K562 (cell line): Measurements from ENCODE around the gene NKD1. TPM values are rescaled to one million over a fixed set of nuclear protein-coding genes. Genes with fewer than 3 reads are reported as not detected.

Experiments
- ATAC-seq: fragments of 200-7000 bp; cut with Tn5 transposase; 3 replicates; pipeline ENCODE4 v1.9.1; 2020; ENCODE audit warnings: moderate library complexity
- BruUV-seq: library from RNA; stranded (reverse); fragments of 400-500 nt; replicated peaks from 2 replicates; lab custom pipeline; 2021; lab: Mats Ljungman, UMichigan
- CTCF ChIA-PET: fragments of 300-600 bp; formaldehyde crosslinking; extraction: SDS; loops from one replicate; lab custom pipeline; 2021; ENCODE audit warnings: low intra/inter-chr PET ratio; lab: Yijun Ruan, JAX
- POLR2A ChIA-PET: fragments of 300-600, 350-650 bp; sonication (Branson Sonifier 250); formaldehyde crosslinking; extraction: SDS; loops from one replicate; lab custom pipeline; 2021; ENCODE audit warnings: antibody characterized with exemption, inconsistent platforms; lab: Yijun Ruan, JAX
- DNase-seq, 4 experiments: peaks; one replicate each; pipeline versions ENCODE4 v3.0.0 to v3.0.0-alpha.2; 2011 to 2018; ENCODE audit warnings: low spot score in 3 of 4, mixed read lengths in 3 of 4; ENCODE audit errors: extremely low read depth in 1 of 4
- FAIRE-seq: peaks from 2 replicates; lab custom pipeline; 2011; peaks lifted over from hg19 to GRCh38; lab: Jason Lieb, UNC
- H2AFZ ChIP-seq: 2 replicates; pipeline ENCODE4 v1.6.0; 2011; ENCODE audit warnings: low read depth, low read length, control low read depth, inconsistent platforms
- H3K27ac ChIP-seq: fragments of 200-600 bp; 3 replicates; pipeline ENCODE4 v1.8.0; 2011; ENCODE audit warnings: low read depth, mild to moderate bottlenecking, control low read depth, inconsistent platforms, low read length, moderate library complexity, mixed read lengths; ENCODE audit errors: extremely low read depth
- H3K27me3 ChIP-seq, 2 experiments: fragments of 300-600 bp in 1 of 2; 2 replicates in 1 of 2; 3 replicates in 1 of 2; pipeline versions ENCODE4 v1.6.0 to v1.8.0; 2011; ENCODE audit warnings: inconsistent platforms in 2 of 2, low read length in 2 of 2, mild to moderate bottlenecking in 1 of 2, mixed read lengths in 1 of 2, moderate library complexity in 1 of 2; ENCODE audit not compliant: control insufficient read depth in 2 of 2, insufficient read depth in 2 of 2
- H3K36me3 ChIP-seq: fragments of 300-600 bp; 3 replicates; pipeline ENCODE4 v1.8.0; 2011; ENCODE audit warnings: mild to moderate bottlenecking, low read length, inconsistent platforms; ENCODE audit not compliant: control insufficient read depth, insufficient read depth
- H3K4me1 ChIP-seq, 2 experiments: fragments of 200-600 bp in 1 of 2; replicated peaks in 1 of 2; 2 replicates in 1 of 2; 3 replicates in 1 of 2; pipeline versions ENCODE4 v1.5.1 to v1.8.0; 2011; ENCODE audit warnings: inconsistent platforms in 2 of 2, low read length in 2 of 2, mild to moderate bottlenecking in 1 of 2, mixed read lengths in 1 of 2, moderate library complexity in 1 of 2; ENCODE audit not compliant: control insufficient read depth in 2 of 2, insufficient read depth in 2 of 2
- H3K4me2 ChIP-seq: 2 replicates; pipeline ENCODE4 v1.6.1; 2011; ENCODE audit warnings: low read length, control low read depth, inconsistent platforms, mixed read lengths; ENCODE audit not compliant: insufficient read depth
- H3K4me3 ChIP-seq: fragments of 200-600 bp; sonication (generic), shearing (Covaris generic); 2 replicates; pipeline ENCODE4 v1.5.1; 2016; ENCODE audit warnings: control low read depth, inconsistent platforms
- H3K79me2 ChIP-seq: fragments of 200-600 bp; 3 replicates; pipeline ENCODE4 v1.8.0; 2011; ENCODE audit warnings: low read length, inconsistent platforms; ENCODE audit not compliant: control insufficient read depth, insufficient read depth
- H3K9ac ChIP-seq, 2 experiments: 2 replicates each; pipeline versions ENCODE4 v1.6.0 to v1.6.1; 2011; ENCODE audit warnings: low read depth in 2 of 2, low read length in 2 of 2, control low read depth in 1 of 2, inconsistent platforms in 1 of 2, mild to moderate bottlenecking in 1 of 2, mixed read lengths in 1 of 2; ENCODE audit not compliant: insufficient read depth in 1 of 2
- H3K9me1 ChIP-seq: one replicate; pipeline ENCODE4 v1.6.0; 2011; ENCODE audit warnings: inconsistent platforms, mild to moderate bottlenecking, low read length, moderate library complexity; ENCODE audit not compliant: control insufficient read depth, insufficient read depth
- H3K9me3 ChIP-seq: replicated peaks from 2 replicates; pipeline ENCODE4 v1.5.1; 2011; ENCODE audit warnings: low read depth, low read length, inconsistent platforms; ENCODE audit not compliant: control insufficient read depth, insufficient read depth
- H4K20me1 ChIP-seq: replicated peaks from 2 replicates; pipeline ENCODE4 v1.6.1; 2011; ENCODE audit warnings: low read length, inconsistent platforms, mixed read lengths; ENCODE audit not compliant: control insufficient read depth, insufficient read depth
- HMGN3 ChIP-seq: IDR thresholded peaks from 2 replicates; pipeline ENCODE4 v1.6.1; 2011; ENCODE audit warnings: borderline replicate concordance, low read depth, mild to moderate bottlenecking, mixed read lengths, low read length; ENCODE audit not compliant: insufficient read length; ENCODE audit errors: extremely low read depth
- RBBP5 ChIP-seq: fragments of 200-600 bp; sonication (generic); IDR thresholded peaks from 2 replicates; pipeline ENCODE4 v1.6.1; 2012; ENCODE audit warnings: borderline replicate concordance, mild to moderate bottlenecking, low read length, control low read depth, inconsistent platforms; ENCODE audit not compliant: insufficient read depth, poor library complexity, severe bottlenecking
- TEAD1 ChIP-seq, 2 experiments: fragments of 450-650 bp in 1 of 2; sonication (generic) in 1 of 2; formaldehyde crosslinking; IDR thresholded peaks; 2 replicates each; pipeline versions ENCODE4 v1.4.0 to v1.8.0; 2020 to 2022; ENCODE audit warnings: mild to moderate bottlenecking in 2 of 2, missing genetic modification reagents in 1 of 2
- ZNF121 ChIP-seq: sonication (generic); formaldehyde crosslinking; conservative IDR thresholded peaks from 2 replicates; pipeline ENCODE4 v1.8.0; 2022; ENCODE audit warnings: missing genetic modification reagents
- ZNF41 ChIP-seq: fragments of 250-450 bp; sonication (Bioruptor Pico); conservative IDR thresholded peaks from 2 replicates; pipeline ENCODE4 v1.4.0; 2020; ENCODE audit warnings: mild to moderate bottlenecking
- WGBS: fragments of 100-300 bp; shearing (Covaris generic); methylation state at CpG from one replicate; pipeline ENCODE4 v1.1.6; 2016; ENCODE audit warnings: low coverage, mixed read lengths; ENCODE audit not compliant: insufficient coverage; ENCODE audit errors: missing lambda C conversion rate; 5-methylcytosine and 5-hydroxymethylcytosine counted together
- in situ Hi-C: fragments of 300-500 bp; cut with MboI; formaldehyde crosslinking; loops from 4 replicates; pipeline ENCODE4 v1.15.0; 2018; ENCODE audit warnings: inconsistent platforms, mixed read lengths
- intact Hi-C: fragments of 100-400 bp; cut with micrococcal nuclease; formaldehyde crosslinking; loops from 2 replicates; pipeline ENCODE4 v1.14.2; 2022
- polyA plus RNA-seq, 8 experiments: library from polyadenylated mRNA; depleted of rRNA in 4 of 8; stranded (reverse) in 5 of 8; unstranded in 3 of 8; fragments of >200 nt; fragmentation: Nextera tagmentation in 2 of 8; fragmentation: Illumina TruSeq in 1 of 8; extraction: Ambion mirVana in 2 of 8; extraction: Trizol in 1 of 8; gene quantifications; 2 replicates each; pipeline versions ENCODE4 v1.2.1 to v1.2.3, GENCODE V29; 2011 to 2014; ENCODE audit warnings: inconsistent platforms in 1 of 8, missing spikeins in 1 of 8
- total RNA-seq, 7 experiments: library from RNA; depleted of rRNA in 6 of 7; stranded (reverse); fragments of >200 nt in 6 of 7; fragmentation: Illumina TruSeq in 2 of 7; extraction: Trizol in 2 of 7; gene quantifications; 2 replicates each; pipeline versions ENCODE4 v1.2.1 to v1.2.3, GENCODE V29; 2011 to 2021; ENCODE audit warnings: low replicate concordance in 1 of 7
- TF ChIP-seq, protein P1 (sequence below): IDR thresholded peaks from 2 replicates; pipeline ENCODE4 v1.6.1; 2016; ENCODE audit warnings: missing genetic modification characterization, missing compliant biosample characterization
- TF ChIP-seq, protein P2 (sequence below): fragments of 250-450 bp; sonication (Bioruptor Pico); IDR thresholded peaks from 2 replicates; pipeline ENCODE4 v1.8.0; 2021; ENCODE audit warnings: moderate library complexity, mild to moderate bottlenecking, inconsistent platforms

Gene NKD1
- total and polyA plus RNA-seq, 9 of the 15 experiments (the other 6 are each of a cell fraction or from before 2014, with no cell fraction given), result under 0.01 to 0.24 (median 0.04) TPM; not detected in 2

DNA sequence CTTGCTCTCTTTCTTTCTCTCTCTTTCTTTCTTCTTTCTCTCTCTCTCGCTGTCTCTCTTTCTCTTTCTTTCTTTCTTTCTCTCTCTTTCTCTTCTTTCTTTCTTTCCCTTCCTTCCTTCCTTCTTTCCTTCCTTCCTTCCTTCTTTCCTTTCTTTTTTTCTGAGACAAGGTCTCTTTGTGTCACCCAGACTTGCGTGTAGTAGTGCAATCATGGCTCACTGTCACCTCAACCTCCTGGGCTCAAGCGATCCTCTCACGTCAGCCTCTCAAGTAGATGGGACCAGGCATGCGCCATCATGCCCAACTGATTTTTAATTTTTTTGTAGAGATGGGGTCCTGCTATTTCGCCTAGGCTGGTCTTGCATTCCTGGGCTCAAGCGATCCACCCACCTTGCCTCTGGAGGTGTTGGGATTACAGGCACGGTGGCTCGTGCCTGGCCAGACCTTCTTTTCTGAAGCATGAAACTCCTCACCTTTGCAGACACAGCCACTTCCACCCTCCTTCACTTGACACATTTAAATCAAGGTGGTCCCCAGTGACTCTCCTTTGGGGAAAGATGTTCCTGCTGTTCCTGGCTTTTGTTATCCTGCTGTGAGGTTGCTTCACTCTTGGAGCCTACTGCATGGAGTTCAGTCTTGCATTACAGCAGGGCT lies 26.8 kb upstream of the NKD1 start:
- no peak overlapping the region for H3K27ac ChIP-seq
- no peak for DNase-seq
- no peaks in the 10 kb centered on the region for H4K20me1 ChIP-seq
- under 1% methylated on average over 9 of the region's 9 CpGs for WGBS
- in situ Hi-C loops (loop anchor here (25.0 kb wide), 1 partner anchor 309 kb away; no protein-coding TSS in a partner anchor), intact Hi-C loops (no loop called here)
- no peaks in the 10 kb centered on the region for H3K9me3 ChIP-seq
- no peak for ATAC-seq
- no peak overlapping the region for H3K4me2 ChIP-seq
- H3K27me3 ChIP-seq, result no peaks in the 10 kb centered on the region; a peak in 1 of 5 replicates
- H3K4me1 ChIP-seq, result no peaks in the 10 kb centered on the region
- no peak for FAIRE-seq
- ChIA-PET POLR2A (no interaction called here), CTCF (no interaction called here)
- H2AFZ ChIP-seq, result no peak overlapping the region
- BruUV-seq, result no TSS peak
- H3K36me3 ChIP-seq, result no peaks in the 10 kb centered on the region
- H3K4me3 ChIP-seq, result no peak overlapping the region
- H3K9me1 ChIP-seq, result no peaks in the 10 kb centered on the region
- TF ChIP-seq RBBP5, result no peak
- TF ChIP-seq, protein P1, sequence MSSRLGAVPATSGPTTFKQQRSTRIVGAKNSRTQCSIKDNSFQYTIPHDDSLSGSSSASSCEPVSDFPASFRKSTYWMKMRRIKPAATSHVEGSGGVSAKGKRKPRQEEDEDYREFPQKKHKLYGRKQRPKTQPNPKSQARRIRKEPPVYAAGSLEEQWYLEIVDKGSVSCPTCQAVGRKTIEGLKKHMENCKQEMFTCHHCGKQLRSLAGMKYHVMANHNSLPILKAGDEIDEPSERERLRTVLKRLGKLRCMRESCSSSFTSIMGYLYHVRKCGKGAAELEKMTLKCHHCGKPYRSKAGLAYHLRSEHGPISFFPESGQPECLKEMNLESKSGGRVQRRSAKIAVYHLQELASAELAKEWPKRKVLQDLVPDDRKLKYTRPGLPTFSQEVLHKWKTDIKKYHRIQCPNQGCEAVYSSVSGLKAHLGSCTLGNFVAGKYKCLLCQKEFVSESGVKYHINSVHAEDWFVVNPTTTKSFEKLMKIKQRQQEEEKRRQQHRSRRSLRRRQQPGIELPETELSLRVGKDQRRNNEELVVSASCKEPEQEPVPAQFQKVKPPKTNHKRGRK (tag), result peak; percentile 81
- no peak for TF ChIP-seq ZNF41 (CRISPR knock-in tag)
- TF ChIP-seq, protein P2, sequence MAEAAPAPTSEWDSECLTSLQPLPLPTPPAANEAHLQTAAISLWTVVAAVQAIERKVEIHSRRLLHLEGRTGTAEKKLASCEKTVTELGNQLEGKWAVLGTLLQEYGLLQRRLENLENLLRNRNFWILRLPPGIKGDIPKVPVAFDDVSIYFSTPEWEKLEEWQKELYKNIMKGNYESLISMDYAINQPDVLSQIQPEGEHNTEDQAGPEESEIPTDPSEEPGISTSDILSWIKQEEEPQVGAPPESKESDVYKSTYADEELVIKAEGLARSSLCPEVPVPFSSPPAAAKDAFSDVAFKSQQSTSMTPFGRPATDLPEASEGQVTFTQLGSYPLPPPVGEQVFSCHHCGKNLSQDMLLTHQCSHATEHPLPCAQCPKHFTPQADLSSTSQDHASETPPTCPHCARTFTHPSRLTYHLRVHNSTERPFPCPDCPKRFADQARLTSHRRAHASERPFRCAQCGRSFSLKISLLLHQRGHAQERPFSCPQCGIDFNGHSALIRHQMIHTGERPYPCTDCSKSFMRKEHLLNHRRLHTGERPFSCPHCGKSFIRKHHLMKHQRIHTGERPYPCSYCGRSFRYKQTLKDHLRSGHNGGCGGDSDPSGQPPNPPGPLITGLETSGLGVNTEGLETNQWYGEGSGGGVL, result no peak
- no peak for TF ChIP-seq HMGN3
- TF ChIP-seq ZNF121, result no peak
- no peak for TF ChIP-seq TEAD1 (CRISPR knock-in tag; IDR thresholded peaks at IDR 0.05)
- TF ChIP-seq, all 486 proteins: peak for 1
- Histone ChIP-seq H3K79me2 (no peaks in the 10 kb centered on the region), H3K9ac (no peak overlapping the region)
